Keratinocyte (primary cell): ENCODE measurements around the gene MRPL38. TPM values are rescaled to one million over a fixed set of nuclear protein-coding genes. Genes with fewer than 3 reads are reported as not detected.

Experiments used
- DNase-seq: peaks from one replicate; pipeline ENCODE4 v3.0.0-alpha.2; 2011; ENCODE audit warnings: low read depth, missing footprints, low spot score
- FAIRE-seq: peaks from 2 replicates; lab custom pipeline; 2011; peaks lifted over from hg19 to GRCh38; lab: Jason Lieb, UNC
- H2AFZ ChIP-seq: 2 replicates; pipeline ENCODE4 v1.6.0; 2012; ENCODE audit warnings: low read length, control low read depth, inconsistent platforms; ENCODE audit not compliant: control insufficient read depth
- H3K27ac ChIP-seq: 2 replicates; pipeline ENCODE4 v1.5.1; 2011; ENCODE audit warnings: low read length; ENCODE audit not compliant: control insufficient read depth, insufficient read depth
- H3K27me3 ChIP-seq: 3 replicates; pipeline ENCODE4 v1.6.0; 2011; ENCODE audit warnings: low read length; ENCODE audit not compliant: control insufficient read depth, insufficient read depth; ENCODE audit errors: extremely low read depth
- H3K36me3 ChIP-seq, 2 experiments: 2 replicates in 1 of 2; 3 replicates in 1 of 2; pipeline ENCODE4 v1.5.1; 2011; ENCODE audit warnings: low read length in 2 of 2, mild to moderate bottlenecking in 1 of 2; ENCODE audit not compliant: control insufficient read depth in 2 of 2, insufficient read depth in 2 of 2; ENCODE audit errors: extremely low read depth in 1 of 2
- H3K4me1 ChIP-seq: 3 replicates; pipeline ENCODE4 v1.5.1; 2011; ENCODE audit warnings: low read length; ENCODE audit not compliant: control insufficient read depth, insufficient read depth; ENCODE audit errors: extremely low read depth
- H3K4me2 ChIP-seq: 3 replicates; pipeline ENCODE4 v1.6.0; 2011; ENCODE audit warnings: low read depth, low read length; ENCODE audit not compliant: control insufficient read depth, insufficient read depth; ENCODE audit errors: extremely low read depth
- H3K4me3 ChIP-seq, 3 experiments: fragments of 200-600 bp in 1 of 3; sonication (generic) in 1 of 3; 2 replicates in 2 of 3; 3 replicates in 1 of 3; pipeline ENCODE4 v1.5.1; 2011 to 2016; ENCODE audit warnings: low read length in 3 of 3, mild to moderate bottlenecking in 3 of 3, control low read depth in 2 of 3, inconsistent platforms in 1 of 3, low read depth in 1 of 3, mixed read lengths in 1 of 3, mixed run types in 1 of 3, moderate library complexity in 1 of 3; ENCODE audit not compliant: control insufficient read depth in 2 of 3, insufficient read depth in 2 of 3; ENCODE audit errors: extremely low read depth in 1 of 3
- H3K79me2 ChIP-seq: 2 replicates; pipeline ENCODE4 v1.6.0; 2012; ENCODE audit warnings: low read length; ENCODE audit not compliant: control insufficient read depth, insufficient read depth
- H3K9ac ChIP-seq: 3 replicates; pipeline ENCODE4 v1.6.0; 2011; ENCODE audit warnings: low read length; ENCODE audit not compliant: control insufficient read depth, insufficient read depth; ENCODE audit errors: extremely low read depth
- H3K9me1 ChIP-seq: 3 replicates; pipeline ENCODE4 v1.6.0; 2011; ENCODE audit warnings: low read length; ENCODE audit not compliant: control insufficient read depth, insufficient read depth; ENCODE audit errors: extremely low read depth
- H3K9me3 ChIP-seq: 2 replicates; pipeline ENCODE4 v1.5.1; 2012; ENCODE audit warnings: low read depth, low read length; ENCODE audit not compliant: control insufficient read depth
- H4K20me1 ChIP-seq: 3 replicates; pipeline ENCODE4 v1.6.0; 2011; ENCODE audit warnings: low read length; ENCODE audit not compliant: control insufficient read depth, insufficient read depth; ENCODE audit errors: extremely low read depth
- CTCF ChIP-seq, 3 experiments: IDR thresholded peaks in 1 of 3; conservative IDR thresholded peaks in 1 of 3; optimal IDR thresholded peaks in 1 of 3; 2 replicates in 2 of 3; 3 replicates in 1 of 3; pipeline versions ENCODE3 to v1.5.1; 2011; ENCODE audit warnings: low read length in 3 of 3, mild to moderate bottlenecking in 3 of 3, moderate library complexity in 2 of 3, control low read depth in 1 of 3, inconsistent platforms in 1 of 3; ENCODE audit not compliant: insufficient read depth in 2 of 3; ENCODE audit errors: extremely low read depth in 1 of 3
- EZH2 ChIP-seq: IDR thresholded peaks from one replicate; pipeline ENCODE4 v1.6.1; 2012; ENCODE audit warnings: inconsistent platforms, mild to moderate bottlenecking, low read length, moderate library complexity
- dilution Hi-C: fragments of 300-500 bp; cut with MboI; formaldehyde crosslinking; loops from one replicate; pipeline ENCODE4 v1.7.0; 2020; ENCODE audit warnings: low sequenced_read_pairs; ENCODE audit not compliant: extremely low pct_ligation_motif_present
- polyA plus RNA-seq, 5 experiments: library from polyadenylated mRNA; depleted of rRNA in 3 of 5; stranded (reverse) in 3 of 5; stranded (forward) in 1 of 5; unstranded in 1 of 5; fragments of >200 nt; gene quantifications; 1 replicate in 1 of 5; 2 replicates in 3 of 5; 3 replicates in 1 of 5; pipeline versions ENCODE4 v1.2.1 to v1.2.3, GENCODE V29; 2011 to 2012; ENCODE audit warnings: missing spikeins in 2 of 5, low read depth in 1 of 5, low replicate concordance in 1 of 5

MRPL38 gene
- polyA plus RNA-seq, 1 donor (not counting 4 experiments of a cell fraction or from before 2014, with no cell fraction given), result 25.2 TPM

- no peaks in the 10 kb centered on the region for H3K9me1 ChIP-seq
- H3K4me3 ChIP-seq, result no peak overlapping the region
- H4K20me1 ChIP-seq, result no peaks in the 10 kb centered on the region
- no peaks in the 10 kb centered on the region for H3K36me3 ChIP-seq
- H3K4me1 ChIP-seq, result peaks cover 6% of the 10 kb centered on the region
- FAIRE-seq (no peak), DNase-seq (no peak)
- no peak overlapping the region for H2AFZ ChIP-seq
- H3K9me3 ChIP-seq, result no peaks in the 10 kb centered on the region
- H3K27me3 ChIP-seq, result no peaks in the 10 kb centered on the region
- no peak overlapping the region for H3K27ac ChIP-seq
- H3K79me2 ChIP-seq, result no peaks in the 10 kb centered on the region
- dilution Hi-C loops, result no loop called here
- no peak overlapping the region for H3K4me2 ChIP-seq
- no peak overlapping the region for H3K9ac ChIP-seq
- no peak for TF ChIP-seq EZH2
- no peak for TF ChIP-seq CTCF (optimal IDR thresholded peaks at IDR 0.05 in 1 of 3, IDR thresholded peaks at IDR 0.05 in 1 of 3, conservative IDR thresholded peaks at IDR 0.05 in 1 of 3; ENCODE audit: extremely low read depth in 1 of 3, insufficient read depth in 2 of 3, low read length in 3 of 3)
Observed at GRCh38 chr17:75937652-75938051, 33.0 kb upstream of the MRPL38 start.

- Histone ChIP-seq H3K79me2 (no peaks in the 10 kb centered on the region), H3K9me1 (no peaks in the 10 kb centered on the region), H3K4me3 (no peak overlapping the region), H3K4me2 (no peak overlapping the region), H2AFZ (no peak overlapping the region), H3K27ac (no peak overlapping the region), H3K27me3 (no peaks in the 10 kb centered on the region), H3K9me3 (no peaks in the 10 kb centered on the region), H3K9ac (no peak overlapping the region), H3K36me3 (no peaks in the 10 kb centered on the region), H3K4me1 (no peaks in the 10 kb centered on the region), H4K20me1 (no peaks in the 10 kb centered on the region)
- FAIRE-seq (no peak), DNase-seq (no peak)
- dilution Hi-C loops, result no loop called here
- TF ChIP-seq EZH2 (no peak), CTCF (optimal IDR thresholded peaks at IDR 0.05 in 1 of 3, IDR thresholded peaks at IDR 0.05 in 1 of 3, conservative IDR thresholded peaks at IDR 0.05 in 1 of 3; ENCODE audit: extremely low read depth in 1 of 3, insufficient read depth in 2 of 3, low read length in 3 of 3) (no peak)
Observed at GRCh38 chr17:75933808-75934207, 29.1 kb upstream of the MRPL38 start.
